Brain microvascular endothelial cell (primary cell): ENCODE measurements around the gene PCNP.
"Not testable (repeated sequence)": the region's sequence is repeated elsewhere in the genome, so short reads cannot be mapped to it uniquely, and the experiment has no call there.

Experiments used
- DNase-seq: peaks from one replicate; pipeline ENCODE4 v3.0.0-alpha.2; 2020
- H3K27ac ChIP-seq: fragments of 250-450 bp; sonication (Bioruptor Pico); 2 replicates; pipeline ENCODE4 v1.5.1; 2020; ENCODE audit warnings: mild to moderate bottlenecking, moderate library complexity
- H3K27me3 ChIP-seq: fragments of 250-450 bp; sonication (Bioruptor Pico); replicated peaks from 2 replicates; pipeline ENCODE4 v1.5.1; 2020; ENCODE audit warnings: mild to moderate bottlenecking
- H3K36me3 ChIP-seq: fragments of 250-450 bp; sonication (Bioruptor Pico); replicated peaks from 2 replicates; pipeline ENCODE4 v1.5.1; 2020; ENCODE audit warnings: mild to moderate bottlenecking
- H3K4me3 ChIP-seq: 2 replicates; pipeline ENCODE4 v1.5.1; 2011; ENCODE audit warnings: low read depth, mild to moderate bottlenecking, control low read depth, low read length, moderate library complexity
- CTCF ChIP-seq: IDR thresholded peaks from 2 replicates; pipeline ENCODE4 v1.5.1; 2011; ENCODE audit warnings: low read depth, mild to moderate bottlenecking, moderate library complexity, low read length, control low read depth, inconsistent platforms; ENCODE audit errors: missing control alignments
- in situ Hi-C: cut with HindIII; loops from 2 replicates; pipeline ENCODE4 v1.10.0; 2017; ENCODE audit warnings: low sequenced_read_pairs, low pct_ligation_motif_present

The PCNP gene

GRCh38 chr3:101639280-101639963 is 65.4 kb downstream of the PCNP start:
- H3K4me3 ChIP-seq: no peak overlapping the region
- H3K27me3 ChIP-seq: no peaks in the 10 kb centered on the region
- H3K36me3 ChIP-seq: no peaks in the 10 kb centered on the region
- no peak for DNase-seq
- H3K27ac ChIP-seq: no peak overlapping the region
- in situ Hi-C loops: no loop called here
- TF ChIP-seq CTCF: no peak

- no peaks in the 10 kb centered on the region for H3K36me3 ChIP-seq
- no peak overlapping the region for H3K4me3 ChIP-seq
- H3K27me3 ChIP-seq: no peaks in the 10 kb centered on the region
- DNase-seq: no peak
- H3K27ac ChIP-seq: no peak overlapping the region
- in situ Hi-C loops: no loop called here
- TF ChIP-seq CTCF: no peak
These were observed 66.3 kb downstream of the PCNP start for GRCh38 chr3:101640256-101640655.

GRCh38 chr3:101641397-101642115 is 67.6 kb downstream of the PCNP start:
- DNase-seq, H3K36me3 ChIP-seq, in situ Hi-C loops, H3K27me3 ChIP-seq, H3K4me3 ChIP-seq, H3K27ac ChIP-seq: not testable (repeated sequence)

GRCh38 chr3:101642441-101642840 is 68.5 kb downstream of the PCNP start:
- no peak for DNase-seq
- H3K36me3 ChIP-seq: no peaks in the 10 kb centered on the region
- no peaks in the 10 kb centered on the region for H3K27me3 ChIP-seq
- in situ Hi-C loops: no loop called here
- TF ChIP-seq CTCF: no peak
- no peak overlapping the region for H3K27ac ChIP-seq
- H3K4me3 ChIP-seq: no peak overlapping the region

DNA sequence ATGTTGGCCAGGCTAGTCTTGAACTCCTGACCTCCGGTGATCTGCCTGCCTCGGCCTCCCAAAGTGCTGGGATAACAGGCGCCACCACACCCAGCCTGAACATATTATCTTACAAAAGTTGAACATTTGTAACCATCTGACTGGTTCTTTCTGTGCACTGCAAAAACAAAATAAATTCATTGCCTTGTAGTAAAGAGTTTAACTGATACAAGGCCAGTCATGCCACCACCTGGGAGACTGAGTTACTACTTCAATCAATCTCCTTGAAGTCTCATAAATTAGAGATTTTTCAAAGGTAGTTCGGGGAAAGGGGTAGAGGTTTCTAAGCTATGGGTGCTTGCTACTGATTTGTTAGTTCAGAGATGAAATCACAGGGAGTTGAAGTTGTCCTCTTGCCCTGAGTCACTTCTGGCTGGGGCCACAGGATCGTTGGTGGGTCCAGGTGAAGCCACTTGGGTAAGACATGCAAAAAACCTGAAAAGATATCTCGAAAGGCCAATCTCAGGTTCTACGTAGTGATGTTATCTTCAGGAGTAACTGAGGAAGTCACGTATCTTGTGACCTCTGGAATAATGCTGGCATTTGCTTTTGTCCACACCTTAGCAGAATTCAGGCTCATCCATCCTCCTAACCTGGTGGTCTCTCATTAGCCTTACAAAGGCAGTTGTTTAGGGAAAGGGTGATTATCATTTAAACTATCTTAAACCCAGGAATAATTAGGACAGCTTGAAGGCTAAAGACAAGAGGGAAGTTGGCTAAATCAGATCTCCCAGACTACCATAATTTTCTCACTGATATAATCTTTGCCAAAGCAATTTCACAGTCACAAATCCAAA is 69.2 kb downstream of the PCNP start:
- no peak overlapping the region for H3K27ac ChIP-seq
- in situ Hi-C loops: no loop called here
- no peaks in the 10 kb centered on the region for H3K36me3 ChIP-seq
- no peak for TF ChIP-seq CTCF
- no peak for DNase-seq
- no peaks in the 10 kb centered on the region for H3K27me3 ChIP-seq
- no peak overlapping the region for H3K4me3 ChIP-seq
